ENCODE data around the gene TPM2. TPM values are rescaled to one million over a fixed set of nuclear protein-coding genes. Genes with fewer than 3 reads are reported as not detected.

The TPM2 gene
- total and polyA plus RNA-seq, 4 donors: 4.2 to 31.4 (median 14.0) TPM

GRCh38 chr9:35712762-35713400 is 23.2 kb upstream of the TPM2 start:
- Histone ChIP-seq H3K9me3 (ENCODE audit: control insufficient read depth in 4 of 4, low read length in 3 of 4) (no peaks in the 10 kb centered on the region), H3K27me3 (ENCODE audit: control insufficient read depth in 4 of 4, insufficient read depth in 4 of 4, low read length in 3 of 4) (no peaks in the 10 kb centered on the region), H3K4me1 (ENCODE audit: control insufficient read depth in 4 of 4, insufficient read depth in 4 of 4, low read length in 3 of 4) (no peaks in the 10 kb centered on the region), H3K36me3 (ENCODE audit: control insufficient read depth in 4 of 4, insufficient read depth in 3 of 4, low read depth in 1 of 4, low read length in 3 of 4) (peaks cover 52 to 92% (median 81%) of the 10 kb centered on the region in 4 donors), H3K4me3 (ENCODE audit: low read depth in 1 of 3, low read length in 3 of 3) (no peak overlapping the region), H3K9ac (ENCODE audit: low read depth in 1 of 2, low read length in 2 of 2) (no peak overlapping the region), H3K27ac (ENCODE audit: low read depth in 1 of 2, low read length in 2 of 2) (no peak overlapping the region)
- DNase-seq (ENCODE audit: low spot score): no peak
- 93% methylated on average over 11 of the region's 11 CpGs for WGBS
- TF ChIP-seq REST (IDR thresholded peaks at IDR 0.05) (no peak), YY1 (IDR thresholded peaks at IDR 0.05) (no peak), FOXA2 (IDR thresholded peaks at IDR 0.05) (no peak), GABPA (IDR thresholded peaks at IDR 0.05 in 1 of 2, conservative IDR thresholded peaks at IDR 0.05 in 1 of 2) (no peak), RXRA (IDR thresholded peaks at IDR 0.05) (no peak), ZBTB33 (IDR thresholded peaks at IDR 0.05) (no peak), FOXA1 (IDR thresholded peaks at IDR 0.05) (no peak)

- H3K27ac ChIP-seq (ENCODE audit: low read depth in 1 of 2, low read length in 2 of 2): no peak overlapping the region
- peaks cover 52 to 92% (median 82%) of the 10 kb centered on the region in 4 donors for H3K36me3 ChIP-seq (ENCODE audit: control insufficient read depth in 4 of 4, insufficient read depth in 3 of 4, low read depth in 1 of 4, low read length in 3 of 4)
- no peak for DNase-seq (ENCODE audit: low spot score)
Observed at GRCh38 chr9:35711501-35712428, 22.0 kb upstream of the TPM2 start.

GRCh38 chr9:35710818-35711500 is 21.2 kb upstream of the TPM2 start:
- H3K27ac ChIP-seq (ENCODE audit: low read depth in 1 of 2, low read length in 2 of 2): no peak overlapping the region
- no peak for DNase-seq (ENCODE audit: low spot score)
- TF ChIP-seq NR2F2 (IDR thresholded peaks at IDR 0.05) (no peak), ATF3 (IDR thresholded peaks at IDR 0.05) (no peak), RXRA (IDR thresholded peaks at IDR 0.05) (no peak), GABPA (IDR thresholded peaks at IDR 0.05 in 1 of 2, conservative IDR thresholded peaks at IDR 0.05 in 1 of 2) (no peak), MAX (IDR thresholded peaks at IDR 0.05) (no peak), HNF4A (conservative IDR thresholded peaks at IDR 0.05) (no peak), ZBTB33 (IDR thresholded peaks at IDR 0.05) (no peak), FOXA1 (IDR thresholded peaks at IDR 0.05) (no peak), TAF1 (conservative IDR thresholded peaks at IDR 0.05) (no peak), JUND (IDR thresholded peaks at IDR 0.05) (no peak)

More at GRCh38 chr9:35711501-35712428, 22.0 kb upstream of the TPM2 start:
- Histone ChIP-seq H3K9me3 (ENCODE audit: control insufficient read depth in 4 of 4, low read length in 3 of 4) (no peaks in the 10 kb centered on the region), H3K27me3 (ENCODE audit: control insufficient read depth in 4 of 4, insufficient read depth in 4 of 4, low read length in 3 of 4) (no peaks in the 10 kb centered on the region), H3K4me1 (ENCODE audit: control insufficient read depth in 4 of 4, insufficient read depth in 4 of 4, low read length in 3 of 4) (no peaks in the 10 kb centered on the region), H3K4me3 (ENCODE audit: low read depth in 1 of 3, low read length in 3 of 3) (no peak overlapping the region), H3K9ac (ENCODE audit: low read depth in 1 of 2, low read length in 2 of 2) (no peak overlapping the region)
- WGBS: 91% methylated on average over 21 of the region's 21 CpGs
- no peak for TF ChIP-seq EGR1 (IDR thresholded peaks at IDR 0.05; ENCODE audit: low read depth in 2 of 2)

More at GRCh38 chr9:35710818-35711500, 21.2 kb upstream of the TPM2 start:
- H3K9me3 ChIP-seq (ENCODE audit: control insufficient read depth in 4 of 4, low read length in 3 of 4): no peaks in the 10 kb centered on the region
- H3K9ac ChIP-seq (ENCODE audit: low read depth in 1 of 2, low read length in 2 of 2): no peak overlapping the region
- H3K27me3 ChIP-seq (ENCODE audit: control insufficient read depth in 4 of 4, insufficient read depth in 4 of 4, low read length in 3 of 4): no peaks in the 10 kb centered on the region
- H3K36me3 ChIP-seq (ENCODE audit: control insufficient read depth in 4 of 4, insufficient read depth in 3 of 4, low read depth in 1 of 4, low read length in 3 of 4): peaks cover 51 to 92% (median 82%) of the 10 kb centered on the region in 4 donors
- no peak overlapping the region for H3K4me3 ChIP-seq (ENCODE audit: low read depth in 1 of 3, low read length in 3 of 3)
- WGBS: 89% methylated on average over 7 of the region's 7 CpGs
- H3K4me1 ChIP-seq (ENCODE audit: control insufficient read depth in 4 of 4, insufficient read depth in 4 of 4, low read length in 3 of 4): no peaks in the 10 kb centered on the region
